MG63 (cell line): ENCODE results near the gene GLTPD2. TPM values are rescaled to one million over a fixed set of nuclear protein-coding genes. Genes with fewer than 3 reads are reported as not detected.
A peak's percentile ranks its signal among the peaks of the same experiment; 100 is the strongest.

Experiments
- DNase-seq: peaks from one replicate; pipeline ENCODE4 v3.0.0-alpha.2; 2020
- H3K27me3 ChIP-seq: fragments of 250-450 bp; sonication (Bioruptor Pico); 2 replicates; pipeline ENCODE4 v1.5.1; 2020; ENCODE audit warnings: mild to moderate bottlenecking, moderate library complexity
- H3K36me3 ChIP-seq: fragments of 250-450 bp; sonication (Bioruptor Pico); 2 replicates; pipeline ENCODE4 v1.5.1; 2020; ENCODE audit warnings: mild to moderate bottlenecking, moderate library complexity
- H3K4me3 ChIP-seq: fragments of 250-450 bp; sonication (Bioruptor Pico); 2 replicates; pipeline ENCODE4 v1.5.1; 2020; ENCODE audit warnings: mild to moderate bottlenecking, moderate library complexity
- H3K9me3 ChIP-seq: fragments of 250-450 bp; sonication (Bioruptor Pico); 2 replicates; pipeline ENCODE4 v1.5.1; 2020; ENCODE audit warnings: mild to moderate bottlenecking, moderate library complexity
- total RNA-seq: library from RNA; depleted of rRNA; stranded (reverse); fragments of >200 nt; shearing (Covaris generic); gene quantifications from 2 replicates; pipeline ENCODE4 v1.2.3, GENCODE V29; 2014; ENCODE audit warnings: low replicate concordance

The GLTPD2 gene
- total RNA-seq, 1 experiment from 2014 or later, result not detected

- Histone ChIP-seq H3K9me3 (no peaks in the 10 kb centered on the region), H3K27me3 (no peaks in the 10 kb centered on the region), H3K36me3 (no peaks in the 10 kb centered on the region), H3K4me3 (no peak overlapping the region)
- no peak for DNase-seq
These were observed 24.2 kb upstream of the GLTPD2 start for GRCh38 chr17:4764595-4764994.

GRCh38 chr17:4766201-4766600, 22.6 kb upstream of the GLTPD2 start:
- Histone ChIP-seq H3K36me3 (no peaks in the 10 kb centered on the region), H3K4me3 (no peak overlapping the region), H3K27me3 (no peaks in the 10 kb centered on the region), H3K9me3 (no peaks in the 10 kb centered on the region)
- DNase-seq, result no peak

- DNase-seq, result no peak
- H3K36me3 ChIP-seq, result no peaks in the 10 kb centered on the region
- no peaks in the 10 kb centered on the region for H3K9me3 ChIP-seq
- H3K27me3 ChIP-seq, result no peaks in the 10 kb centered on the region
- H3K4me3 ChIP-seq, result no peak overlapping the region
These were observed 22.0 kb upstream of the GLTPD2 start for GRCh38 chr17:4766723-4767122.

- H3K4me3 ChIP-seq, result no peak overlapping the region
- no peaks in the 10 kb centered on the region for H3K36me3 ChIP-seq
- no peak for DNase-seq
- H3K9me3 ChIP-seq, result no peaks in the 10 kb centered on the region
- H3K27me3 ChIP-seq, result no peaks in the 10 kb centered on the region
These were observed 20.5 kb upstream of the GLTPD2 start for GRCh38 chr17:4768298-4768697.

DNA sequence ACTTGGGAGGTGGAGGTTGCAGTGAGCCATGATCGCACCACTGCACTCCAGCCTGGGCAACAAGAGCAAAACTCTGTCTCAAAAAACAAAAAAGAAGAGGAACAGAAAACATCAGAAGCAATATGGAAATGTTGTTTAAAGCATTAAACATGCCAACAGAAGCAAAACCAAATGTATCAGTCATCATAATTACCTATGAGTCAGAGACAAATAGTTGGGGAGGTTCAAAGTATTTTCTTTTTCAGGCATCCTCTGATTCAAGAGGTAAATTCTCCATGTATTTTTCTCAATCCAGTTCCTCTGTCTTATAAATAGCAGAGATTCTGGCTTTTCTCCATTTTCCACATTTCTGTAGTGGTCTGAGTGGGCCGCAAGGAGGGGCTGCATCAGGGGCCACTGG, 19.1 kb upstream of the GLTPD2 start:
- no peaks in the 10 kb centered on the region for H3K27me3 ChIP-seq
- H3K9me3 ChIP-seq, result no peaks in the 10 kb centered on the region
- H3K4me3 ChIP-seq, result no peak overlapping the region
- H3K36me3 ChIP-seq, result no peaks in the 10 kb centered on the region
- DNase-seq, result no peak

DNA sequence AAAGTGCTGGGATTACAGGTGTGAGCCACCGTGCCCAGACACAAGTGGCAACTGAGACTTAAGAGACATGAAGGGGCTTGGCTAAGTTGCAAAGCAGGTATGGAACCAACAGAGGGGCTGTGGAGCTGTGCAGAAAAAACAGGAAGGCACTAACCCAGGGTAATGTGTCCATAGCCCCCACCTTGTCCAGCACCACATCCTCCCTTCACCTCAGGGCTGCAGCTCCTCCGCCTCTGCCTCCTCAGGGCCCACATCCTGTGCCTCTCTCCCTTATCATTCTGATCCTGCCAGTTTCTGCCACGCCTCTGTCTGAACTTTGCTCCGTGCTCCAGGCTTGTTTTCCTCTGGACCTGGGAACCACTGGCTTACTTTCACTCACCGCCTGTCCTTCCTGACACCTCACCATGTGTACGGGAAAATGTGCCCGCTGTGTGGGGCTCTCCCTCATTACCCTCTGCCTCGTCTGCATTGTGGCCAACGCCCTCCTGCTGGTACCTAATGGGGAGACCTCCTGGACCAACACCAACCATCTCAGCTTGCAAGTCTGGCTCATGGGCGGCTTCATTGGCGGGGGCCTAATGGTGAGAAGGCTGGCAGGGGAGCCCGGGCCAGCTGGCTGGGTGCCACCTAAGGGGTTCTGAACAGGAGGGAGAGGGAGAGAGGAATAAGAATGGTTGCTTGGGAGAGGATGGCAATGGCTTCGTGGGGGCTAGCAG, 17.1 kb upstream of the GLTPD2 start, which contains the start of gene TM4SF5:
TM4SF5 (plus strand) TSS at position 368 of the 716 bp plus-strand sequence; CDS start at position 405, 37 bp downstream.
- no peaks in the 10 kb centered on the region for H3K36me3 ChIP-seq
- no peaks in the 10 kb centered on the region for H3K27me3 ChIP-seq
- no peak for DNase-seq
- H3K9me3 ChIP-seq, result no peaks in the 10 kb centered on the region
- no peak within 1 kb of the TSS for H3K4me3 ChIP-seq

- H3K9me3 ChIP-seq, result no peaks in the 10 kb centered on the region
- no peaks in the 10 kb centered on the region for H3K27me3 ChIP-seq
- no peaks in the 10 kb centered on the region for H3K36me3 ChIP-seq
- DNase-seq, result no peak
- no peak overlapping the region for H3K4me3 ChIP-seq
These were observed 16.5 kb upstream of the GLTPD2 start for GRCh38 chr17:4772235-4772613.

GRCh38 chr17:4777969-4778760, 10.6 kb upstream of the GLTPD2 start:
- no peak for DNase-seq

GRCh38 chr17:4780325-4780955, 8.3 kb upstream of the GLTPD2 start:
- Histone ChIP-seq H3K9me3 (no peaks in the 10 kb centered on the region), H3K4me3 (no peak overlapping the region), H3K27me3 (no peaks in the 10 kb centered on the region), H3K36me3 (no peaks in the 10 kb centered on the region)
- no peak for DNase-seq

More at GRCh38 chr17:4777969-4778760, 10.6 kb upstream of the GLTPD2 start:
- H3K36me3 ChIP-seq, result no peaks in the 10 kb centered on the region
- no peaks in the 10 kb centered on the region for H3K9me3 ChIP-seq
- H3K4me3 ChIP-seq, result no peak overlapping the region
- no peaks in the 10 kb centered on the region for H3K27me3 ChIP-seq

GRCh38 chr17:4782652-4783051, 6.1 kb upstream of the GLTPD2 start:
- H3K4me3 ChIP-seq, result no peak overlapping the region
- H3K9me3 ChIP-seq, result no peaks in the 10 kb centered on the region
- H3K27me3 ChIP-seq, result no peaks in the 10 kb centered on the region

DNA sequence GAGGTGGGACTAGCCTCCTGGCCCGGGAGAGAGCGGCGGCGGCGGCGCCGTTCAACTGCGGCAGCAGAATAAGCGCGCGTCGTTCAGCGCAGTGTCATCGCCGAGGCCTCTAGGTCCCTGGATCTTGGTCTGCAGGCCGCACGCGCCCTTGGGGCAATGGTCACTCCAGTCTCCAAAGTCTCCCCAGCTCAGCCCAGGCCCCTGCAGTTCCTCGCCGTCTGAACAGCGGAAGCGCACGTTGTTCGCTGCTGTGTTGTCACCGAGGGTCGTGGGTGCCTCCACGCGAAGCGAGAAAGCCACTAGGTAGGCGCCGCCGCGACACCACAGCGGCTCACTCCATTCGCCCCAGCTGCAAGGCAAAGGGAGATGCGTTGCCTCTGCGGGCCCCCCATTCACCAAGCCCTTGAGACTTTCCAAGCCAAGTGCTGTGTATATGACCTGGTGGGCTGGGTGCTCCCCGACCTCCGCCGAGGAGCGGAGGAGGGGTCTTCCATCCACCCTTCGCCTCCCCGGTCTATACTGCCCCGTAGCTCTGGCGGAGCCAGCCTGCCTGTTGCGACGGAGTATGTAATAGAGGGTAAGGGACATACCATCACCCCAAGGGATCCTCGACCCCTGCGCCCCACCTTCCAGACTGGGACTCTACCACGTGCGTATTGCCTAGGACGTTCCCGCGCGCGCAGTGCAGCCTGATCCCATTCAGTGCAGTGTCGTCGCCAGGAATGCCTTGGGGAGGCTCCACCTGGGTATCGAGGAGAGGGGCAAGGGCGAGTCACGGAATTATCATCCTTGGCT, 3.3 kb upstream of the GLTPD2 start:
- Histone ChIP-seq H3K27me3 (no peaks in the 10 kb centered on the region), H3K4me3 (no peak overlapping the region), H3K36me3 (no peaks in the 10 kb centered on the region), H3K9me3 (no peaks in the 10 kb centered on the region)
- DNase-seq, result no peak

More at GRCh38 chr17:4782652-4783051, 6.1 kb upstream of the GLTPD2 start:
- DNase-seq, result no peak
- no peaks in the 10 kb centered on the region for H3K36me3 ChIP-seq

DNA sequence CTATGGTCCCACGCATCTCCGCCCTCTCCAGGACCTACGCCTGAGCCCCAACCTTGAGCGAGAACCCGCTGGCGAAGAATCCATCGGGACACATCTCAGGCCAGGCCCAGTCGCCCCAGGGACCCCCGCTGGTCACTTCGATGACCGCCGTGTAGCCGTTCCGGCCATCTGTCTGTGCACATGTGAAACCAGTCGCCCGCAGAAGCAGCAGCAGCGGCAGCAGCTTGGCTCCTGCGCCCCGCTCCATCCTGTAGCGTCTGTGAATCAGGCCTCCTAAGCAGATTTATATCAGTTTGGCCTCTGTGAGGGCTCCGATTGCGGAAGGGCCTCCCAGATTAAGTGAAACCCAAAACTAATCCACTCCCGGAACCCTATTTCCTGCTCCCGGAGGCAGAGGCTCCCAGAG, 2.7 kb upstream of the GLTPD2 start, which contains the start of gene VMO1:
VMO1 (minus strand) TSS at position 259 of the 406 bp plus-strand sequence; CDS start at position 247, 12 bp downstream.
- Histone ChIP-seq H3K4me3 (no peak within 1 kb of the TSS), H3K27me3 (no peaks in the 10 kb centered on the region), H3K36me3 (no peaks in the 10 kb centered on the region), H3K9me3 (no peaks in the 10 kb centered on the region)
- DNase-seq, result no peak

DNA sequence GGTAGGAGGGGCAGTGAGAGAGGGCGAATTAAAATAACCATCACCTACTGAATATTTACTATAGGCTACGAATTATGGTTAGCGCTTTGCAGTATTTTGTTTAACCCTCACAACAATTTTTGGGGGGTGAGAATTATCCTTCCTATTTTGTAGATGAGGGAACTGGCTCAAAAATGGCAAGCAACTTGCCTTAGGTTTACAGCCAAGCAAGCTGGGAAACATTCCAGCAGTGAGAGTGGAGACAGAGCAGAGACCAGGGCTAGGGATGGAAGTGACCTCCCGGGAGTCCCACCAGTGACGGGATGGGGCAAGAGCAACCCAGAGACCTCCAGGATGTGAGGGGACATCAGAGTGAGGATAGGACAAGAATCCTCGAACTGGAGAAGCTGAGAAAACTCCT, 2.2 kb upstream of the GLTPD2 start:
- Histone ChIP-seq H3K4me3 (no peak overlapping the region), H3K36me3 (no peaks in the 10 kb centered on the region), H3K27me3 (no peaks in the 10 kb centered on the region), H3K9me3 (no peaks in the 10 kb centered on the region)
- no peak for DNase-seq

DNA sequence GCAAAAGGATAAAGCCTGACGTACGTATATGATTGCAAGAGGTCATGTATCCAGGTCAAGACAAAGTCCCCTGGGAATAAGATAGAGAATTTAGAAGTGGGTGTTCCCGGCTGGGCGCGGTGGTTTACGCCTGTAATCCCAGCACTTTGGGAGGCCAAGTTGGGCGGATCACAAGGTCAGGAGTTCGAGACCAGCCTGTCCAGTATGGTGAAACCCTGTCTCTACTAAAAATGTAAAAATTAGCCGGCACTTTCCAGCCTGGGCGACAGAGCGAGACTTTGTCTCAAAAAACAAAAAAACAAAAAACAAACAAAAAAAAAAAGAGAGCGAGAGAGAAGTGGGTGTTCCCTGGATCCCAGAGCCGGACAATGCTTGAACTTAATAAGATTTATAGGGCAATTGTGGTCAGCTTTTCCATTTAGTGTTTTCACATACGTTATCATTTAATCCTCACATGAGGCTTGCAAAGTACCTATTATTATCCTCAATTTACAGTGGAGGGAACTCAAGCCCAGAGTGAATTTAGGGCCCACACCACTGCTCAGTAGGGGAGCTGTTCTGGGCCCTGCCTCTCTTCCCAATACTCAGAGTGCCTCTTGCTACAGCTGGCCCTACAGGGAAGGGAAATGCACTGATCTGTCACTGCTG, 481 bp upstream of the GLTPD2 start:
- no peak for DNase-seq
- no peaks in the 10 kb centered on the region for H3K9me3 ChIP-seq
- no peaks in the 10 kb centered on the region for H3K27me3 ChIP-seq
- no peak overlapping the region for H3K4me3 ChIP-seq
- no peaks in the 10 kb centered on the region for H3K36me3 ChIP-seq

DNA sequence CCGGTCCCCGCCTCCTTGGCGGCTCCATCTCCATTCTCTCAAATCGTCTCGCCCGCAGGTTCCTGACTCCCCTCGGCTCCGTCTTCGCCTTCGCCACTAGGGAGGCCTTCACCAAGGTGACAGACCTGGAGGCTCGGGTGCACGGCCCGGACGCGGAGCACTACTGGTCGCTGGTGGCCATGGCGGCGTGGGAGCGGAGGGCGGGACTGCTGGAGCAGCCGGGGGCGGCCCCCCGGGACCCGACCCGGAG, 862 bp downstream of the GLTPD2 start:
- Histone ChIP-seq H3K27me3 (no peaks in the 10 kb centered on the region), H3K36me3 (no peaks in the 10 kb centered on the region), H3K9me3 (no peaks in the 10 kb centered on the region), H3K4me3 (peak overlapping the region; percentile 52)
- DNase-seq, result no peak

- no peaks in the 10 kb centered on the region for H3K27me3 ChIP-seq
- H3K4me3 ChIP-seq, result peak overlapping the region; percentile 52
- no peaks in the 10 kb centered on the region for H3K9me3 ChIP-seq
- no peaks in the 10 kb centered on the region for H3K36me3 ChIP-seq
- DNase-seq, result peak; percentile 76
These were observed 1.4 kb downstream of the GLTPD2 start for GRCh38 chr17:4789951-4790704.
